H7 (cell line): ENCODE measurements around the gene PUM1. TPM values are rescaled to one million over a fixed set of nuclear protein-coding genes. Genes with fewer than 3 reads are reported as not detected.

Experiments
- DNase-seq: peaks from one replicate; pipeline ENCODE4 v3.0.0; 2012
- H3K27me3 ChIP-seq: 2 replicates; pipeline ENCODE4 v1.6.0; 2011; ENCODE audit warnings: mild to moderate bottlenecking, low read length; ENCODE audit not compliant: control insufficient read depth, insufficient read depth
- H3K36me3 ChIP-seq: replicated peaks from 2 replicates; pipeline ENCODE4 v1.5.1; 2011; ENCODE audit warnings: low read length; ENCODE audit not compliant: control insufficient read depth, insufficient read depth
- H3K4me3 ChIP-seq: 2 replicates; pipeline ENCODE4 v1.5.1; 2011; ENCODE audit warnings: low read depth, mild to moderate bottlenecking, control low read depth, low read length, moderate library complexity; ENCODE audit not compliant: insufficient read depth
- total RNA-seq: library from RNA; depleted of rRNA; stranded (reverse); fragments of >200 nt; shearing (Covaris generic); gene quantifications from 2 replicates; pipeline ENCODE4 v1.2.3, GENCODE V29; 2014

Gene PUM1
- total RNA-seq, 1 experiment from 2014 or later: 105 TPM

DNA sequence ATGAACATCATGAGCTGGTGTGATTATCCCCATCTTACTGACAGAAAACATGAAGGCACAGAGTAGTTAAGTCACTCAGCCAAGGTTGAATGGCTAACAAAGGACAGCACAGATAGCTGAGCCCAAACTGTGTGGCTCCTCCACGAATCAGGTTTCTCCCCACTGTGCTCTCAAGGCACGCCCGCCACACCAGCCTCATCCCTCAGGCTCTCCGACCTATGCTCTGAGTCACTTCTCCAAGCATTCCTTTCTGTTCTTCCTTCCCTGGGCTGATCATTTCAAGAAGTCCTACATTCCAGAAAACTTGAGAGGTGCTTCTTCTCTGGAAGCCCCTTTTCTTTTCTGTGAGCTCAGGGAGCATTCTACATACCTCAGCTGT lies 131.7 kb downstream of the PUM1 start:
- Histone ChIP-seq H3K36me3 (peaks cover 27% of the 10 kb centered on the region), H3K4me3 (no peak overlapping the region), H3K27me3 (no peaks in the 10 kb centered on the region)
- DNase-seq: no peak

DNA sequence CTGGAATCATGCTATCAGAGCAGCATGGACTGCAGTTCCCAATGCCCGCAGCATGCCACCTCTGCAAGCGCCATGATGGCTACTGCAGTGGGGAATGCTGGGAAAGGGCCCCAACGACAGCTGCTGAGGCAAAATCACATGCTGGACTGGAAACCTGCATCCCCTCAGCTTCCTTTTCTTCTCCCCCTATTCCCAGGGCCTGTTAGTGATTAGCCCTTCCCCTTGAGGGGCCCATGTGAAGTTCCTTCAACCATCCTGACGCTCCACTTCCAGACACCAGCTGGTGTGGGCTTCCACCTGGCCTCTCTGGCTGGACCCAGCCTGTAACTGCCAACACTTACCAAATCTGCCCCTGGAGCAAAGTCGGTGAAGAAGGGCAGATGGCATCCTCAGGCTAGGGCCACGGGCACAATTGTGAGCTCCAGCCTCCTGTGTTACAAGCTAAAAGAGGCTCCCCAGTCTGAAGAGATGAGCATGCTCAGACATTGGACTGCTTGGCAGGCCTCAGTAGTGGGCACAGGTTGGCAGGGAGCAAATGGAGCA lies 134.8 kb downstream of the PUM1 start:
- no peak for DNase-seq
- peaks cover 16% of the 10 kb centered on the region for H3K36me3 ChIP-seq
- no peaks in the 10 kb centered on the region for H3K27me3 ChIP-seq
- no peak overlapping the region for H3K4me3 ChIP-seq

DNA sequence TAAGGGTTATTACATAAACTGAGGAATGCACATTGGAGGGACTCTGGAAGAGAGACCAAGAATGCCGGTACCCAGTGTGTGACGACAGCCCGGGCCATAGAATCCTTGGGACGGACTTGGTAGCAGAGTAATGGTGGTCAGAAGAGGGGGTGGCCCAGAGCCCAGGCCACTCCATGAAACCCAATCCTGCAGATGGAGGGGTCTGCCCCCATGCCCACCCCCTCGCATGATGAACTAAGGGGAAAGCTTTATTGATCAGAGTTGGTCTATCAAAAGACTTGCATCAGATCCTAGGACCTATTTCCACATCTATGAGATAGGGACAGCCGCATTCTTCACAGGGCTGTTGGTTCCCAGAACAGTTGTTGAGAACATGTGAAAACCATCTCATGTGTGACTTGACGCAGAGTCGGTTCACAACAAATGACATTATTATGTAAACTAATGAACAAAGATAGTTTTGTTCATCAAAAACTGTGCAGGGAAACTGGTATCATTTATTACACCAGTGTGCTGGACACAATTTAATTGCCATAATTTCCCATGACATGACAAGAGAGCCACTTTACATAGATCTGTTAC lies 135.5 kb downstream of the PUM1 start:
- Histone ChIP-seq H3K36me3 (peaks cover 13% of the 10 kb centered on the region), H3K27me3 (no peaks in the 10 kb centered on the region), H3K4me3 (no peak overlapping the region)
- no peak for DNase-seq

DNA sequence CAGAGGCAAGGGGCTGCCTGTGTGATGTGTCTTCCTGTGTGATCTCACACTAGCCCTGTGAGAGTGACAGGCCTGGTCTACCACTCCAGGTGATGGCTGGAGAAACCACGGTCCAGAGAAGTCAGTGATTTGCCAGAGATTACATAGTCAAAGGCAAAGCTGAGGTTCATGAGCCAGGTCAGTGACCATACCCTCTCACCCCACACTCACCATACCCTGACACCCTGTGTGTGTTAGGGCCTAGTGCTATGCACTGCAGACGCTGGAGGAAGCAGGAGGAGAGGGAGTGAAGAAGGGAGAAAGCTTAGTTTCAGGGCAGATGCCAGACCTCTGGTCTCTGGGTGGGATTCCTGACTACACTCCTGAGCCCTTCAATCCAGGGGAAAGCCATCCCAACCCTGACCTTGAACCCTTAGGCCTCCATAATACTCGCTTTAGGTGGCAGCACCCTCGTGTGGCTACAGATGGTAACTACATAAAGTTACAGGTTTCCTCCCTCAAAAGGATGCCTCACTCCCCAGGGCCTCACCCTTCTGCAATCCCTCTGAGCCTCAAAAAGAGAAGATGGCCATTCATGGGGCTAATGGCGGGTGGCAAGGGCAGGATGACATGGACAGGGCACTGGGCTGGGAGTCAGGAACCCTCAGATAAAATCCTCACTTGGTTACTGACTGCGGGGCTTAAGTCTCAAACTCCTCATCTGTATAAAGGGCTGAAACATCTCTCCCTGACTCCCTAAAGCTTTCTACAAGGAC lies 136.2 kb downstream of the PUM1 start:
- peak; percentile 75 for DNase-seq
- Histone ChIP-seq H3K4me3 (no peak overlapping the region), H3K36me3 (peaks cover 11% of the 10 kb centered on the region), H3K27me3 (no peaks in the 10 kb centered on the region)

DNA sequence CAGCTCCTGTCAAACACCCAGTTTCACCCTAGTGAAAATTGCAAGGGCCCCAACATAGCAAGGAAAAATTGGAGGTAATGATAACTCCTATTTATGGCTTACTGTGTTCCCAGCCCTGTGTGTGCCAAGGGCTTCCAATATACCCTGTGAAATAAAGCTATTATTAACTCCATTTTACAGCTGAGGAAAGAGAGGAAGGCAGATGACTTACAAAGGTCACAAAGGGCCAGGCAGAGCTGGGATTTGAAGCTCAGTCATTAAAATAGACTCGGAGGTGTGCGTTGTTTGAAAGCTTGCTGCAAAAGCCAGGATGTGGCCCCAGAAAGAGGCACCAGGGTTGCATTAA lies 136.8 kb downstream of the PUM1 start:
- peaks cover 7% of the 10 kb centered on the region for H3K36me3 ChIP-seq
- no peaks in the 10 kb centered on the region for H3K27me3 ChIP-seq
- no peak overlapping the region for H3K4me3 ChIP-seq
- no peak for DNase-seq

DNA sequence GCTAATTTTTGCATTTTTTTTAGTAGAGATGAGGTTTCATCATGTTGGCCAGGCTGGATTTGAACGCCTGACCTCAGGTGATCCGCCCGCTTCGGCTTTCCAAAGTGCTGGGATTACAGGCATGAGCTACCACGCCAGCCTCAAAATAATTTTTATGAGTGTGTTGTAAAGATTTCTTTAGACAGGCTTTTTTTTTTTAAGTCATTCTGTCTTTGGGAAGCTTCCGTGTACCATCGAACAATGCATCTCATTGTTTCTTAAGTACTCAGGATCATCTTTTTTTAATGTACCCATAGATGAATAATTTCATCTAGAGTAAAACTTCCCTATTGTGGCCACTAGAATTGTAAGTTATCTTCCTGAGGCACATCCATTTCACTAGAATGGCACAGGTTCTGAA lies 137.3 kb downstream of the PUM1 start:
- Histone ChIP-seq H3K27me3 (no peaks in the 10 kb centered on the region), H3K4me3 (no peak overlapping the region), H3K36me3 (peaks cover 3% of the 10 kb centered on the region)
- no peak for DNase-seq

DNA sequence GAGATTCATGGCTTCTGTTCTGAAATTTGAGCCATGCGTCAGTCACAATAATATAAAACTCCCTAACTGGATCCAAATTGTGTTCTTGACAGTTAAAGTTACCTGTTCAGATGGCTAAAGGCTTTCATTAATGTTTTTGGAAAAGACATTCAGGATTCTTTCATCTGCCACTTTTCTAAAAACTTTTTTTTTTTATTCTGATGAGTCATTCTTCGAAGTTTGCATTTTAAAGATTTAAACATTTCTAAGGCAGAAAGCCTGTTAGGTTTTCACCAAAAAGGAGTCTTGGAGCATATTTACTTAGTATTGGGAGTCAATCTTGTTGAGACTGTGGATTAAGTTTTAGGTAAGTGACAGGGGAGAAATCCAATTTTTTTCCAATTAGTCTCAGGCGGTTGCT lies 138.1 kb downstream of the PUM1 start:
- Histone ChIP-seq H3K27me3 (no peaks in the 10 kb centered on the region), H3K4me3 (no peak overlapping the region), H3K36me3 (no peaks in the 10 kb centered on the region)
- DNase-seq: no peak

DNA sequence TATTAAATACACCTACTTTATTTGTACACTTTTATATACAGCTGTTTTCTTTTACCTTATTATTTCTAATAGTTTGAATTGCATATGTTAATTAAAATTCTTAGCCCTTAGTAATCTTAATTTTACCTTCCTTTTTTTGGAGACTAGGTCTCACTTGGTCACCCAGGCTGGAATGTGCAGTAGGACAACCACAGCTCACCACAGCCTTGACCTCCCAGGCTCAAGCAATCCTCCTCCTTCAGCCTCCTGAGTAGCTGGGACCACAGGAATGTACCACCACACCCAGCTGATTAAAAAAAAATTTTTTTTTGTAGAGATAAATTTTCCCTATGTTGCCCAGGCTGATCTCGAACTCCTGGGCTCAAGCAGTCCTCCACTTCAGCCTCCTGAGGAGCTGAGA lies 141.9 kb downstream of the PUM1 start:
- Histone ChIP-seq H3K4me3 (no peak overlapping the region), H3K27me3 (no peaks in the 10 kb centered on the region), H3K36me3 (no peaks in the 10 kb centered on the region)
- no peak for DNase-seq

DNA sequence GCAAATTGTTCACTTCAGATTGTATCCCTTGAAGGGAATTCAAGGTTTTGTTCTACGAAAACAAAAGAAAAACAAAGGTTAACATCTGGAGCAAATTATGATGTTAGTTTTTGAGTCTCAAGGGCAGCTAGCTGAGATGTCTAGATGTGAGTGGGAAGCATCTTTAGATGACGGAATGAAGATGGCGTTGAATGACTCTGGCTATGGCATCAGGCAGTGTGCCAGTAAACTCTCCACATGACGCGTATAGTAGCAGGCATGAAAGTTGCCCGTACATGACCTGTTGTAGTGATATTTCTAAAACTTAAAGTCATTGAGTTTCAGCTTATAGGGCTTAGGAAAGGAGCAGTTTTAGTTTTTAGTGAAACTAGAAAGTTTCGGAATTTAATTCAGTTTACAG lies 144.7 kb downstream of the PUM1 start:
- Histone ChIP-seq H3K36me3 (no peaks in the 10 kb centered on the region), H3K4me3 (no peak overlapping the region), H3K27me3 (no peaks in the 10 kb centered on the region)
- DNase-seq: no peak

DNA sequence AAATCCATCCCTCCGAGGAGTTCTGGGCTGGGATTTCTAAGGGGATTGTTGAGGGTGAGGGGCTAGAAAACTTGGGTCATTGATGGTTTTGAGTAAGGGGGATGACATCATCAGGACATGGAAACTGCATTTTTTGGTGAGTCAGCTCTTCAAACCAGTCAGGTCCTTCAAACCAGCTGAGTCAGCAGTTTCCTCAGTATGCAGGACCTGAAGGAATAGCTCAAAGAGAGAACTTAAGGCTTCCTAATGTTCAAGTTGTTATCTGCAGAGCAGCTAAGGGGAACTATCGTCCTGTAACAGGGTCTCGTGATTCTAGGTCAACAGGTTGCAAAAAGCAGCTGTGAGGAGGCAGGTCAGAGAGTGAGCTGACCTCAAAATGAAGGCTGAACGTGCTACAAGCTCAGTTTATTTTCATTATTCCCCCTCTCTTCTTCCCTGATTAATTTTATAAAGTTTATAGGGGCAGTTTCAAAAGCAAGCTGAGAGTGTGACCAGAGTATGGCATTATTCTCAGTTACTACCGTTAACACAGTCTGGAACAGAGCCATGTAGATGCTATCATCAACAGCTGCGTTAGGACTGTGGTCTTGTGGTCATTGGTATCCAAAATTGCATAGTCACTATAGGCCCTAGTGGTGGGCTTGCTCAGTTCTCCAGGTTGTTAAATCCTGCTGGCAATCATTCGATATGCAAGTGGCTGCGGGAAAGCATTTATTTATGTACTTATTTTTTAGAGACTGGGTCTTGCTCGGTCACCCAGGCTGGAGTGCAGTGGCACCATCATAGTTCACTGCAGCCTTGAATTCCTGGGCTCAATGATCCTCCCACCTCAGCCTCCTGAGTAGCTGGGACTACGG lies 146.3 kb downstream of the PUM1 start:
- no peaks in the 10 kb centered on the region for H3K27me3 ChIP-seq
- DNase-seq: no peak
- no peaks in the 10 kb centered on the region for H3K36me3 ChIP-seq
- H3K4me3 ChIP-seq: no peak overlapping the region

DNA sequence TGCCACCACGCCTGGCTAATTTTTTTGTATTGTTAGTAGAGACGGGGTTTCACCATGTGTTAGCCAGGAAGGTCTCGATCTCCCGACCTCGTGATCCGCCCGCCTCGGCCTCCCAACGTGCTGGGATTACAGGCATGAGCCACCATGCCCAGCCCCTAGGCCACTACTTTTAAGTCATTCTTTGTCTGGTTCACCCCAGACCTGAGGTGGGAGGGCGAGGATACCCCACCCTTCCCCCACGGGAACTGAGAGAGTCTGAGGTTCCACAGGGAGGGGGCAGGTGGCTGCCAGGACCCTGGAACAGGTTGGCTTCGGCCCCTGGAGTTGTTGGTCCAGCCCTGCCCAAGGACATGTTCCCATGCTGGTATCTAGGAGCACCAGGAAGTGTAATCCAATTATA lies 149.2 kb downstream of the PUM1 start:
- H3K36me3 ChIP-seq: no peaks in the 10 kb centered on the region
- H3K4me3 ChIP-seq: no peak overlapping the region
- DNase-seq: peak; percentile 19
- no peaks in the 10 kb centered on the region for H3K27me3 ChIP-seq

DNA sequence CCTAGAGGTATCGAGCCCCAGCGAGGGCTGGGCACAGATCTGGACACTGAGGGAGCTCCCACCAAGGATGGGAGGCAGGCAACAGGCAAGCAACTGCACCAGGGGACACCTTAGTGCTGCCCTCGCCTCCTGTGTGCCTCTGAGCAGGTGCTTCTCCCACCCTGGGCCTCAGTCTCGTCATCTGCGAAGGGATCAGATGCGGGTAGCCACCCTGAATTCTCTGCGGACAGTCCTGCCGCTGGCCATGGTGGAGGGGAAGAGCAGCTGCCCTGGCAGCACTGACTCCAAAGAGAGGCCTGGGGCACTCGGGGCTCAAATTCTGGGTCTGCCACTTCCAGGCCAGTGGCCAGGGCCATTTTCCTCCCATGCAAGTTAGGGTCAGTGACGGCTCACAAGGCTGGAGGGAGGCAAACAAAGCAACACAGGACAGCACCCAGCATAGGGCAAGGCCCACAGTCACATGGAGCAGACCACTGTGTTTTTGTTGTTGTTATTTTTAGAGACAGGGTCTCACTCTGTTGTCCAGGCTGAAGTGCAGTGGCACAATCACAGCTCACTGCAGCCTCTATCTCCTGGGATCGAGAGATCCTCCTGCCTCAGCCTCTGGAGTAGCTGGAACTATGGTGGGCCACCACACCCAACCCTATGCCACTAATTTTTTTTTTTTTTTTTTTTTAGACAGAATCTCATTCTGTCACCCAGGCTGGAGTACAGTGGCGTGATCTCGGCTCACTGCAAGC lies 149.9 kb downstream of the PUM1 start:
- H3K36me3 ChIP-seq: no peaks in the 10 kb centered on the region
- DNase-seq: peak; percentile 16
- no peaks in the 10 kb centered on the region for H3K27me3 ChIP-seq
- no peak overlapping the region for H3K4me3 ChIP-seq

DNA sequence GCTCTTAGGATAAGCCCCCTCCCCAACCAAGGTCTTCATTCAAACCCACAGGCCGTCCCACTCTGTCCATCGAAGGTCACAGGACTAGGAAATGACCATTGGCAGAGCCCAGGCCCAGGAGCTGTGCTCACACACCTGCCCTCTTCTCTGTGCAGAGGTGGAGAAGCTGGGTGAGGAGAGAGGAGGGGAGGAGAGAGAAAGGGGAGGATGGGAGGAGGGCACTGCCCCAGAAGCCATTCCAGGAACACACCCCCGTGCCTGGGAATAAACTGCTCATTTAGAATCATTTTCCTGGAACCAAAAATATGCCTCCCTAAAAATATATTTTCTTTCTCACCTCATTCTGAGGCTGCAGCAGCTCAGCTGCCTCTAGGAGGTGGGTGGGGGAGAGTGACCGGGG lies 150.6 kb downstream of the PUM1 start:
- H3K4me3 ChIP-seq: no peak overlapping the region
- no peaks in the 10 kb centered on the region for H3K36me3 ChIP-seq
- no peaks in the 10 kb centered on the region for H3K27me3 ChIP-seq
- DNase-seq: peak; percentile 10

DNA sequence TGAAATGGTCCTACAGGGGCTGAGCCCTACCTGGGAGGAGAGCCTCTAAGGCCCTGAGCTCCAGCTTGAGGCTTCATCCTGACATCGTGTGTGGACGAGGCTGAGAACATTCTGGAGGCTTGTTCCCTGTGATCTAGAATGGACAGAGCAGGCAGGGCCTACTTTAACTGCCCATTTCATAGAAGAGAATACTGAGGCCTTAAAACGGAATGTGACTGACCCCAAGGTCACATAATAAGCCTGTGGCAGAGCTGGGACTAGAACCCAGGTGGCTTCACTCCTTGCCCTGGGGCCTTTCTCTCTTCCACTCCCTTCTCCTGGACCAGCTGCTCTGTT lies 151.0 kb downstream of the PUM1 start:
- H3K4me3 ChIP-seq: no peak overlapping the region
- peaks cover 2% of the 10 kb centered on the region; the same call in 1 of the 2 replicates for H3K27me3 ChIP-seq
- no peak for DNase-seq
- H3K36me3 ChIP-seq: no peaks in the 10 kb centered on the region
